ENCODE results near the gene H3-3A.
"Not testable (repeated sequence)": the region's sequence is repeated elsewhere in the genome, so short reads cannot be mapped to it uniquely, and the experiment has no call there.

Gene H3-3A

GRCh38 chr1:226086776-226087175 lies 24.3 kb downstream of the H3-3A start:
- no peak for DNase-seq

GRCh38 chr1:226091461-226091860 lies 28.9 kb downstream of the H3-3A start:
- no peak for DNase-seq

- DNase-seq, result not testable (repeated sequence)
These were observed 29.7 kb downstream of the H3-3A start for GRCh38 chr1:226092048-226092820.

- no peak for DNase-seq
These were observed 30.4 kb downstream of the H3-3A start for GRCh38 chr1:226092965-226093364.

GRCh38 chr1:226093621-226094020 lies 31.1 kb downstream of the H3-3A start:
- no peak for DNase-seq

- no peak for DNase-seq
These were observed 31.9 kb downstream of the H3-3A start for GRCh38 chr1:226094451-226094850.

GRCh38 chr1:226095286-226095685 lies 32.8 kb downstream of the H3-3A start:
- DNase-seq, result no peak

GRCh38 chr1:226097866-226098625 lies 35.5 kb downstream of the H3-3A start:
- DNase-seq, result no peak

GRCh38 chr1:226098870-226099835 lies 36.6 kb downstream of the H3-3A start:
- DNase-seq, result no peak

GRCh38 chr1:226100436-226101391 lies 38.2 kb downstream of the H3-3A start:
- peak; percentile 36 for DNase-seq

GRCh38 chr1:226104671-226105121 lies 42.2 kb downstream of the H3-3A start:
- DNase-seq, result no peak

- no peak for DNase-seq
These were observed 45.2 kb downstream of the H3-3A start for GRCh38 chr1:226107471-226108460.

GRCh38 chr1:226108935-226109828 lies 46.7 kb downstream of the H3-3A start:
- DNase-seq, result no peak

- peak; percentile 87 for DNase-seq
These were observed 47.3 kb downstream of the H3-3A start for GRCh38 chr1:226109829-226110248.

GRCh38 chr1:226110249-226111097 lies 48.0 kb downstream of the H3-3A start:
- peak; percentile 61 for DNase-seq

- no peak for DNase-seq
These were observed 48.8 kb downstream of the H3-3A start for GRCh38 chr1:226111098-226111882.

- no peak for DNase-seq
These were observed 49.4 kb downstream of the H3-3A start for GRCh38 chr1:226111883-226112261.

- DNase-seq, result no peak
These were observed 50.1 kb downstream of the H3-3A start for GRCh38 chr1:226112626-226113025.

Measured in activated CD4-positive, alpha-beta T cell treated with anti-CD3 and anti-CD28 coated beads, Interleukin-2, amount 50 U/mL, for 16 hours (primary cell).